OCI-LY3 (cell line): Measurements from ENCODE around the gene COL4A3.

ENCODE experiments used
- H2AFZ ChIP-seq: fragments of 200-600, 300-600 bp; shearing (Covaris generic); 2 replicates; pipeline ENCODE4 v1.6.0; 2014; ENCODE audit warnings: antibody characterized with exemption, low read depth, low read length
- H3K27ac ChIP-seq: fragments of 200-600, 300-600 bp; sonication (generic); 2 replicates; pipeline ENCODE4 v1.5.1; 2014; ENCODE audit warnings: mild to moderate bottlenecking, low read length, moderate library complexity, mixed read lengths
- H3K27me3 ChIP-seq: fragments of 200-600, 300-600 bp; sonication (generic); 2 replicates; pipeline ENCODE4 v1.6.1; 2014; ENCODE audit warnings: low read depth, low read length, mixed read lengths
- H3K36me3 ChIP-seq: fragments of 200-600, 300-600 bp; sonication (generic); replicated peaks from 2 replicates; pipeline ENCODE3; 2014; ENCODE audit warnings: low read depth, low read length, mixed read lengths
- H3K4me1 ChIP-seq: fragments of 300-600, 200-600 bp; sonication (generic); 2 replicates; pipeline ENCODE4 v1.6.1; 2014; ENCODE audit warnings: low read length, mixed read lengths
- H3K4me2 ChIP-seq: fragments of 200-600, 300-600 bp; sonication (generic); 2 replicates; pipeline ENCODE4 v1.6.1; 2014; ENCODE audit warnings: low read length, mixed read lengths
- H3K4me3 ChIP-seq: fragments of 300-600, 200-600 bp; sonication (generic); 2 replicates; pipeline ENCODE4 v1.5.1; 2014; ENCODE audit warnings: antibody characterized with exemption, mild to moderate bottlenecking, low read length, moderate library complexity
- H3K79me2 ChIP-seq: fragments of 300-600, 200-600 bp; shearing (Covaris generic); 2 replicates; pipeline ENCODE4 v1.6.1; 2014; ENCODE audit warnings: mild to moderate bottlenecking, low read length, mixed read lengths
- H3K9ac ChIP-seq: fragments of 300-600, 200-600 bp; shearing (Covaris generic); 2 replicates; pipeline ENCODE4 v1.6.0; 2014; ENCODE audit warnings: mild to moderate bottlenecking, low read length, moderate library complexity
- H3K9me3 ChIP-seq: fragments of 200-600, 300-600 bp; shearing (Covaris generic); 2 replicates; pipeline ENCODE4 v1.6.1; 2014; ENCODE audit warnings: low read length, mixed read lengths; ENCODE audit not compliant: insufficient read depth
- H4K20me1 ChIP-seq: fragments of 200-600, 300-600 bp; sonication (generic); 2 replicates; pipeline ENCODE4 v1.6.1; 2016; ENCODE audit warnings: low read length, mixed read lengths; ENCODE audit not compliant: insufficient read depth
- EZH2phosphoT487 ChIP-seq: fragments of 200-600 bp; shearing (Covaris generic); IDR thresholded peaks from 2 replicates; pipeline ENCODE4 v1.6.1; 2018; ENCODE audit warnings: antibody characterized with exemption, mixed run types, low read depth
- TF ChIP-seq, protein P1 (sequence below): fragments of 200-600, 300-600 bp; sonication (generic); IDR thresholded peaks from 2 replicates; pipeline ENCODE4 v1.5.1; 2014; ENCODE audit warnings: antibody characterized with exemption, low read length, low read depth

The COL4A3 gene

DNA sequence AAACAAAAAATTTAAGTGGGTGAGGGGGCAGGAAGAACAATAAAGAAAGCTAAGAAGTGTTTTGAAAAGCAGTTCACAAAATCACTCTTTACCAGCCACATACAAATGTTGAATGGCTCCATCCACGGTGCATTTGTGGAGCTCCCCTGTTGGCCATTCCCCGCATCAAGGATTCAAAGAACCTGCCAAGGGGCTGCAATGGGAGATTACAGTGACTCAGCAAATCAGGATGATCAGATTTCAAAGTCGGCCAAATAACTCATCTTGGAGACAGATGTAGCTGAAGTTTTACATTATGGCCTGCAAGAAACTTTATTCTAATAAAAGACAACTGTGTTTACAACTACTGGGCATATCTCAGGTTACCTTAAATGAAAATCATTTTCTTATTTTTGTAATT is 26.9 kb downstream of the COL4A3 start:
- Histone ChIP-seq H3K27me3 (no peaks in the 10 kb centered on the region), H2AFZ (no peak overlapping the region), H3K27ac (no peak overlapping the region)

DNA sequence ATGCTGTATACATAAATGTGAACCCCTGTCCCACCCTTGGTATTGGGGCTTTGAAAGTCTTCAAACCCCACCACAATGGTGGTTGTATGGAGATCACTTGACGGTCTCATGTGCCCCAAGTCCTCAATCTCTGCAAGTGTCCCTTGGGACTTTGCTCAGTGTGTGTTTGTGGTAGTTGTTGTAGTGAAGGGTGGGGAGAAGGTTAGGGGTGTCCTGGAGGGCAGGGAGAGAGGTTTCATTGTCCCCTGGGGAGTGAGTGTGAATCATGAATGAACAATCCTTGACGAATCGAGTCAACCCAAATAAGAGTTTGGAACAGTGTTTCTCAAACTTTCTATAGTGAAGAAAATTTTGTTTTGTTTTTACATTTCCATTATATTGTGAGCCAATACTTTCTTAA is 28.1 kb downstream of the COL4A3 start:
- no peaks in the 10 kb centered on the region for H3K36me3 ChIP-seq
- H4K20me1 ChIP-seq: no peaks in the 10 kb centered on the region
- H3K27ac ChIP-seq: no peak overlapping the region
- no peak overlapping the region for H3K4me3 ChIP-seq
- no peak overlapping the region for H3K4me2 ChIP-seq
- H2AFZ ChIP-seq: no peak overlapping the region
- H3K4me1 ChIP-seq: no peaks in the 10 kb centered on the region
- no peaks in the 10 kb centered on the region for H3K27me3 ChIP-seq
- no peak overlapping the region for H3K9ac ChIP-seq
- TF ChIP-seq, protein P1, sequence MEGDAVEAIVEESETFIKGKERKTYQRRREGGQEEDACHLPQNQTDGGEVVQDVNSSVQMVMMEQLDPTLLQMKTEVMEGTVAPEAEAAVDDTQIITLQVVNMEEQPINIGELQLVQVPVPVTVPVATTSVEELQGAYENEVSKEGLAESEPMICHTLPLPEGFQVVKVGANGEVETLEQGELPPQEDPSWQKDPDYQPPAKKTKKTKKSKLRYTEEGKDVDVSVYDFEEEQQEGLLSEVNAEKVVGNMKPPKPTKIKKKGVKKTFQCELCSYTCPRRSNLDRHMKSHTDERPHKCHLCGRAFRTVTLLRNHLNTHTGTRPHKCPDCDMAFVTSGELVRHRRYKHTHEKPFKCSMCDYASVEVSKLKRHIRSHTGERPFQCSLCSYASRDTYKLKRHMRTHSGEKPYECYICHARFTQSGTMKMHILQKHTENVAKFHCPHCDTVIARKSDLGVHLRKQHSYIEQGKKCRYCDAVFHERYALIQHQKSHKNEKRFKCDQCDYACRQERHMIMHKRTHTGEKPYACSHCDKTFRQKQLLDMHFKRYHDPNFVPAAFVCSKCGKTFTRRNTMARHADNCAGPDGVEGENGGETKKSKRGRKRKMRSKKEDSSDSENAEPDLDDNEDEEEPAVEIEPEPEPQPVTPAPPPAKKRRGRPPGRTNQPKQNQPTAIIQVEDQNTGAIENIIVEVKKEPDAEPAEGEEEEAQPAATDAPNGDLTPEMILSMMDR: no peak
- TF ChIP-seq EZH2phosphoT487: no peak
- H3K79me2 ChIP-seq: no peaks in the 10 kb centered on the region
- H3K9me3 ChIP-seq: no peaks in the 10 kb centered on the region

More for the DNA sequence above, 26.9 kb downstream of the COL4A3 start:
- Histone ChIP-seq H4K20me1 (no peaks in the 10 kb centered on the region), H3K36me3 (no peaks in the 10 kb centered on the region), H3K9me3 (no peaks in the 10 kb centered on the region), H3K4me1 (no peaks in the 10 kb centered on the region), H3K4me2 (no peak overlapping the region), H3K4me3 (no peak overlapping the region), H3K9ac (no peak overlapping the region), H3K79me2 (no peaks in the 10 kb centered on the region)
- TF ChIP-seq, protein P1: no peak
- no peak for TF ChIP-seq EZH2phosphoT487

- Histone ChIP-seq H3K27me3 (no peaks in the 10 kb centered on the region), H3K9ac (no peak overlapping the region), H3K79me2 (no peaks in the 10 kb centered on the region), H3K4me3 (no peak overlapping the region), H3K4me2 (no peak overlapping the region), H3K4me1 (no peaks in the 10 kb centered on the region), H3K36me3 (no peaks in the 10 kb centered on the region), H4K20me1 (no peaks in the 10 kb centered on the region), H3K27ac (no peak overlapping the region), H2AFZ (no peak overlapping the region), H3K9me3 (no peaks in the 10 kb centered on the region)
- no peak for TF ChIP-seq EZH2phosphoT487
- TF ChIP-seq, protein P1: no peak
Observed at GRCh38 chr2:227194219-227194618, 29.8 kb downstream of the COL4A3 start.

DNA sequence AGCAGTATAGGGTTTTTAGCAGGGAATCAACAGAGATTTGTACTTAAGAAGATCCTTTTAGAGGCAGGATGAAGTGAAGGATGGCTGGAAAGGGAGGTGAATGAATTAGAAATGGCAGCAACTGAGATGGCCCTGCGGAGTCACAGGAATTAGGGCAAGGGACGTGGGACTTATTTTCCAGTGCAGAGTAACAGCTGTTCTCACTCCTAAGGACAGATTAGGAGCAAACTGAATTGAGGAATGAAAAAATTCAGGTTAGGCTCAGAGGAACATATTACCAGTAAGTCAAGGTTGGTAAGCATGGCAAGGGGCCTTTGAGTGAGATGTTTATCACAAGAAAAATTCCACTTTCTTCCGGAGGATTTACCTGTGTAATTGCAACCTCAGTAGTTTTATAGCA is 34.4 kb downstream of the COL4A3 start:
- Histone ChIP-seq H3K4me2 (no peak overlapping the region), H3K9ac (no peak overlapping the region), H3K4me3 (no peak overlapping the region), H3K36me3 (no peaks in the 10 kb centered on the region), H3K27ac (no peak overlapping the region), H3K9me3 (no peaks in the 10 kb centered on the region), H3K4me1 (no peaks in the 10 kb centered on the region), H3K79me2 (no peaks in the 10 kb centered on the region), H2AFZ (no peak overlapping the region), H3K27me3 (no peaks in the 10 kb centered on the region), H4K20me1 (no peaks in the 10 kb centered on the region)
- TF ChIP-seq, protein P1: no peak
- no peak for TF ChIP-seq EZH2phosphoT487
